Mucosa of stomach (tissue), 1 donor: ENCODE data around the gene CNOT3.

Experiments
- H3K27me3 ChIP-seq: one replicate; pipeline ENCODE4 v1.7.0; 2013; ENCODE audit warnings: mild to moderate bottlenecking, low read length; ENCODE audit not compliant: control insufficient read depth, insufficient read depth
- H3K36me3 ChIP-seq: one replicate; pipeline ENCODE4 v1.7.0; 2013; ENCODE audit warnings: low read length; ENCODE audit not compliant: control insufficient read depth, insufficient read depth
- H3K4me1 ChIP-seq: one replicate; pipeline ENCODE4 v1.7.0; 2013; ENCODE audit warnings: mild to moderate bottlenecking, low read length; ENCODE audit not compliant: control insufficient read depth, insufficient read depth
- H3K4me3 ChIP-seq: one replicate; pipeline ENCODE4 v1.7.0; 2013; ENCODE audit warnings: low read length
- H3K9ac ChIP-seq: one replicate; pipeline ENCODE4 v1.7.0; 2013; ENCODE audit warnings: mild to moderate bottlenecking, low read length, moderate library complexity
- H3K9me3 ChIP-seq: one replicate; pipeline ENCODE4 v1.7.0; 2013; ENCODE audit warnings: mild to moderate bottlenecking, low read length, moderate library complexity; ENCODE audit not compliant: control insufficient read depth
- donor health status: Pancreatic carcinoma.

The CNOT3 gene

DNA sequence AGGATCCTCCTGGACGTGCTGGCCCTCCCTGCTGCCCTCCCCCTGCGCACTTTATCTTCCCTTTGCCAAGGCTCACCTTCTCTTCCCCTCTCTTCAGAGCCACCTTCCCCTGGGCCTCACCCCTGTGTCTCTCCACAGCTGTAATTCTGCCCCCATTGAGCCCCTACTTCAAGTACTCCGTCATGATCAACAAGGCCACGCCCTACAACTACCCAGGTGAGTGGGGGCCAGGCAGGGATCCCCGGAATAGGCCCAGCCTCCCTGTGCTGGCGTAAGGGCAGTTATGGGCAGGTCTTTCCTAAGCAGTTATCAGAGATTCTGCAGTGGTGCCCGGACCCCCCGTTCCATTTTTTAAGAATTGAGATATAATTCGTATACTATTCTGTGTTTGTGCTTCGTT lies 31.8 kb upstream of the CNOT3 start:
- Histone ChIP-seq H3K4me3 (no peak overlapping the region), H3K36me3 (no peaks in the 10 kb centered on the region), H3K9me3 (no peaks in the 10 kb centered on the region), H3K9ac (no peak overlapping the region), H3K27me3 (no peaks in the 10 kb centered on the region), H3K4me1 (peaks cover 7% of the 10 kb centered on the region)

DNA sequence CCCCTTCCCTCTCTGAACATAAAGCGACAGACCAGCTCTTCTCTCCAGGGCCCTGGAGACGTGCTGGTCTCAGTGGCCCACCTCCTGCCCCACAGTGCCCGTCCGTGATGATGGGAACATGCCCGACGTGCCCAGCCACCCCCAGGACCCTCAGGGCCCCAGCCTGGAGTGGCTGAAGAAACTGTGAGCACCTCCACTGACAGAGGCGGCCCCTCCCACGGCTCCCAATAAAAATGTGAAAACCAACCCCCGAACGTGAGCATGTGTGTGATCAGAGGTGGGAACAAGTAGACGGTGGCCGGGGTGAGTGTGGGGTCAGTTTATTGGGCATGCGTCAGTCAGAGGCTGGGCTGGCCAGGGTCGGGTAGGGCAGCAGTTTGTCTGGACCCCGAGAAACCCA lies 30.8 kb upstream of the CNOT3 start:
- Histone ChIP-seq H3K4me1 (peaks cover 7% of the 10 kb centered on the region), H3K9ac (no peak overlapping the region), H3K9me3 (no peaks in the 10 kb centered on the region), H3K36me3 (no peaks in the 10 kb centered on the region), H3K4me3 (no peak overlapping the region), H3K27me3 (no peaks in the 10 kb centered on the region)

DNA sequence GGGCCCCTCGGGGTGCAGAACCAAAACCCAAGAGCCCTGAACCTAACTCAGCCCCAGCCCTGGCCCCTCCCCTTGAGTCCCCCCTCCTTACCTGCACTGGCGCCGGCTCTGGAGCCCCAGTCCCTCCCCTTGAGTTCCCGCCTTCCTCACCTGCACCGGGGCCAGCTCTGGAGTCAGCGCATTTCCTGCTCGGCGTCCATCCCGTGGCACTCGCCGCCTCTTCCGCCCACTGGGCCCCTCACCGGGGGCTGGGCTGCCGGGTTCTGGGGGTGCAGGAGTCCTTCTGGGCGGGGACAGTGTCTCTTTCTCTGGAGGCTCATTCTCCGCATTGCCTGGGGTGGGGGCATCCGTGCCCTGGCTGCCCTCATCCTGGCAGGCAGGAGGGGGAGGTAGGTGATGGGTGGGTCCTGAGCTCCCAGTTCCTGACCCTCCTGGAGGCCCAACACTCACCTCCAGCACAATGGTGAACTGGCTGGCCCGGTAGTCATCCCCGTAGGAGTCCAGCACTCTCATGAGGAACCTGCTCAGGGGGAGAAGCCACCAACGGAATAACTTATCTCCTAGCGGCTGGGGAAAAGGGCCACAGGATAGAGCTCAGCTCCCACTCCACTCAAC lies 29.6 kb upstream of the CNOT3 start:
- Histone ChIP-seq H3K4me3 (no peak overlapping the region), H3K36me3 (no peaks in the 10 kb centered on the region), H3K9ac (no peak overlapping the region), H3K4me1 (no peaks in the 10 kb centered on the region), H3K9me3 (no peaks in the 10 kb centered on the region), H3K27me3 (no peaks in the 10 kb centered on the region)

DNA sequence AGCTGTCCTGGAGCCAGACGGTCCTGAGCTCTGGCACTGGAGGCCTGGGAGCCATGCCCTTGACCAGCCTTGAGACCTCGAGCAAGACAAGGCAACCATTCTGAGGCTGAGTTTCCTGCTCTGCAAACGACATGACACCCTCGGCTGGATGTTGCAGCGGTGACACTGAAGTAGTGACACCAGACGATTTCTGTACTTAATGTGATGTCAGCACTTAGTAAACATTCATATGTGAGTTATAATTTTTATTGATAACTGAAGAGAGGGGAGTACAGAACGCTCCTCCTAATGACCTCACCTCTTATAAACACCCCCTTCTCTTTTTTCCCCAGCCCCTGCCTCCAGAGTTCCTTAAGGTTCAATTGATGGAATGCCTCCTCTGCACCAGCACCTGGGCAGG lies 29.1 kb upstream of the CNOT3 start:
- H3K36me3 ChIP-seq = no peaks in the 10 kb centered on the region
- no peaks in the 10 kb centered on the region for H3K27me3 ChIP-seq
- no peaks in the 10 kb centered on the region for H3K9me3 ChIP-seq
- H3K9ac ChIP-seq = no peak overlapping the region
- no peaks in the 10 kb centered on the region for H3K4me1 ChIP-seq
- no peak overlapping the region for H3K4me3 ChIP-seq

DNA sequence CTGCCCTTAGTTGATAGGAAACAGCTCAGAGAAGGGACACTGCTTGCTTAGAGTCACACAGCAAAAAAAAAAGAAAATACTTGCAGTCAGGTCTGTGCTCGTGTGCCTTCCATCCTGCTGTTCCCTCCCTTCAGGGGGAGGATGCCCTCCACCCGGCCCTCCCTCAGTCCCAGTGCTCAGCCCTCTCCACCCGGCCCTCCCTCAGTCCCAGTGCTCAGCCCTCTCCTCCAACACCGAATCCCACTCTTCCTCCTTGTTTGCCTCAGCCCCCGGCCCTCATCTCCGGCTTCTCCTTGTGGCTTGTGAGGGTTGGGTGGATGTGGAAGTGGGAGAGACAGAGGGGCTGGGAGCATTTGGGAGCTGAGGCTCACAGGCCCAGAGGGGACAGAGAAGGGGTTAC lies 27.9 kb upstream of the CNOT3 start:
- no peaks in the 10 kb centered on the region for H3K27me3 ChIP-seq
- no peaks in the 10 kb centered on the region for H3K36me3 ChIP-seq
- no peak overlapping the region for H3K4me3 ChIP-seq
- peaks cover 9% of the 10 kb centered on the region for H3K4me1 ChIP-seq
- H3K9ac ChIP-seq = no peak overlapping the region
- no peaks in the 10 kb centered on the region for H3K9me3 ChIP-seq

DNA sequence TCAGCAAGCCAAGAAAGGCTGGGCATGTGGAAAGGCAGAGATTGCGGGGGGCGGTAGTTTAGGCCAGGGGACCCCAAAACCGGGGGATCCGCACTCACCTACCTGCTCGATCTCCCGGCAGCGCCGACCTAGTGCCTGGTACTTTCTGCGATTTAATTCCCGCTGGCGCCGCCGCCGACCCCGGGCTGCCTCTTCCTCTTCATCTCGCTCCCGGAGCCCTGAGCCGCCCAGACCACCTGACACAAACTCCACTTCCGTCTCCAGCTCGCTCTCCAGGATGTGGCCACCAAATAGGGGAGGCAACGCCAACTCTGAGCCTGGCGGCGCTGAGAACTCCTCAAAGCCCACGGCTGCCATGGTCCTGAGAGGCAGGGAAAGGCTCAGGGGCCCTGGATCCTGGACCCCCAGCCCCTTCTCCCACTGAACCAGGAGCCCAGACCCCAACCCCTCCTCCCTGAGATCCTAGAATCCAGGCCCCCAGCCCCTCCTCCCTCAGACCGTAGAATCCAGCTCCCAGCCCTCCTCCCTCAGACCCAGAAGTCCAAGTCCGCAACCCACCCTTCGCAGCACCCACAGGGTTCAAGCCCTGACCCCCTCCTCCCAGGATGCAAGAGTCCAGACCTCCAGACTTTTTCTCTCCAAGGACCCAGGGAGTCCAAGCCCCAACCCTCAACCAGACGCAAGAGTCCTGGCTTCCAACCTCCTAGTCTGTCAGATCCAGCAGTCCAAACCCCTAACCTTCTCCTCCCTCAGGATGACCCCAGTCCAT lies 23.0 kb upstream of the CNOT3 start:
- H3K27me3 ChIP-seq = no peaks in the 10 kb centered on the region
- H3K4me3 ChIP-seq = peak overlapping the region; percentile 100
- no peaks in the 10 kb centered on the region for H3K36me3 ChIP-seq
- H3K9me3 ChIP-seq = no peaks in the 10 kb centered on the region
- H3K9ac ChIP-seq = peak overlapping the region; percentile 94
- peaks cover 9% of the 10 kb centered on the region for H3K4me1 ChIP-seq

DNA sequence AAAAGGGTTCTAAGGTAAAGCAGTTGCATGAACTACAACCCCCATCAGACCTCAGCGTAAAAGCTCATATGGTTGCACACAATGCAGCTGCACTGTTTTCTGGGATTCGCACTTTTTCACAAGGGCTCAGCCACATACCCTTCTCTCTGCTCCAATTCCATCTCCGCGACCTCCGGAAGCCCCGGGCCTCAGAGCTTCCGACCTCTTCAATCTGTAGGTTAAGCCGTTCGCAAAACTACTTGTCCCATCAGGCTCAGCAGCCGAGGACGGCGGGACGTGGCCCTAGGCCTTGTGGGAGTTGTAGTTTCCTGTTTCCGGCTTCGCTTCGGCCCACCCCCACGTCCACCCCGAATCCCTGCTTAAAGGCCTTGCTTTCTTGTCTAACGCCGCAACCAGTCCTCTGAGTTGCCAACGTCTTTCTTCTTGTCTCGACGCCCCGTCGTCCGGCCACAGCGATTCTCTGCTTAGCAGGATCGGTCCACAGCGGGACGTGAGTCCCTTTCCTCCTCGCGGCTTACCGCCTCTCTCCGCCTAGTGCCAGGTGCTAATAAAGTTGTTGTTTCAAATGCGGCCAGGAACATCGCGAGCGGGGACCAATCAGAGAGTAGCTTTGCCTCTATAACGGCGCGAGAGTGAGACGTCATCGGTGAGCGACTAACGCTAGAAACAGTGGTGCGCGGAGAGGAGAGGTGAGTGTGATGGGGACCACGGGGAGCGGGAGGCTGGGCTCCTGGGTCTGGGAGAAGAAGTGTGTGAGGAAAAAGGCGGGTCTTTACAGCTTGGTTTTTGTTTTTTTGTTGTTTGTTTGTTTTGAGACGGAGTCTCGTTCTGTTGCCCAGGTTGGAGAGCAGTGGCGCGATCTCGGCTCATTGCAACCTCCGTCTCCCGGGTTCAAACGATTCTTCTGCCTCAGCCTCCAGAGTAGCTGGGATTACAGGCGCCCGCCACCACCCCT lies 22.2 kb upstream of the CNOT3 start, which contains the start of the genes PRPF31 and TFPT:
Gene PRPF31 (plus strand): TSS at position 646 of the 955 bp plus-strand sequence. CDS start 2,525 bp downstream, outside the sequence.
Gene TFPT (minus strand): TSS at position 549 of the 955 bp plus-strand sequence. CDS start 388 bp downstream, at position 161.
- Histone ChIP-seq H3K4me1 (peaks cover 9% of the 10 kb centered on the region), H3K9me3 (no peaks in the 10 kb centered on the region), H3K4me3 (peak within 1 kb of the TSS; percentile 100), H3K36me3 (no peaks in the 10 kb centered on the region), H3K27me3 (no peaks in the 10 kb centered on the region), H3K9ac (peak within 1 kb of the TSS; percentile 94)

DNA sequence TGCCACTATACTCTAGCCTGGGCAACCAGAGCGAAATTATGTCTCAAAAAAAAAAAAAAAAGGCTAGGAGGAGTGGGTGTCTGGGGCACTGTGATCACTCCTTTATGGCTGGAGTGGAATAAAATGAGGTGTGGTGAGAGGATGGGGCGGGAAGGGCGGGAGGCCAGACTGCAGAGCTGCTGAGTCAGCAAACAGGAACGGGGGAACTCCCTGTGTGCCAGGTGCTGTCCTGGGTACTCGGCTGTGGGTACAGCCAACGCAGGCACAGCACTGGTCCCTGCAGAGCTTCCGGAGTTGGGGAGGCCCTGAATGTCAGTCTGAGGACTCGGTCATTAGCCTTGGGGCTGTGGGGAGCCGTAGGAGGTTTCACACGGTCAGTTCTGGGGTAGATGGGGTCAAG lies 16.3 kb upstream of the CNOT3 start:
- Histone ChIP-seq H3K9me3 (no peaks in the 10 kb centered on the region), H3K9ac (no peak overlapping the region), H3K4me1 (no peaks in the 10 kb centered on the region), H3K4me3 (no peak overlapping the region), H3K27me3 (no peaks in the 10 kb centered on the region), H3K36me3 (no peaks in the 10 kb centered on the region)

DNA sequence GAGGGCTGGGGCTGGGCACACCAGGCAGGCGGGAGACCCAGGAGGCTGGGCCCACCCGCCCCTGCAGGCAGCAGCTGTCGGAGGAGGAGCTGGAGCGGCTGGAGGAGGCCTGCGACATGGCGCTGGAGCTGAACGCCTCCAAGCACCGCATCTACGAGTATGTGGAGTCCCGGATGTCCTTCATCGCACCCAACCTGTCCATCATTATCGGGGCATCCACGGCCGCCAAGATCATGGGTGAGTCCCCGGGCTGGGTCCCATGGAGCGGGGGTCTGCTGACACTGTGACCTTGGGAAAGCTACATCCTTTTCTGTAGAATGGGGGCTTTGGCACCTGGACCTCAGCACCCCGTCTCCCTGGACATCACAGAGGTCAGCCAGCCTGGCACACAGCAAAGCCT lies 13.9 kb upstream of the CNOT3 start:
- H3K4me3 ChIP-seq = no peak overlapping the region
- H3K9ac ChIP-seq = no peak overlapping the region
- no peaks in the 10 kb centered on the region for H3K36me3 ChIP-seq
- no peaks in the 10 kb centered on the region for H3K9me3 ChIP-seq
- H3K4me1 ChIP-seq = no peaks in the 10 kb centered on the region
- H3K27me3 ChIP-seq = no peaks in the 10 kb centered on the region

DNA sequence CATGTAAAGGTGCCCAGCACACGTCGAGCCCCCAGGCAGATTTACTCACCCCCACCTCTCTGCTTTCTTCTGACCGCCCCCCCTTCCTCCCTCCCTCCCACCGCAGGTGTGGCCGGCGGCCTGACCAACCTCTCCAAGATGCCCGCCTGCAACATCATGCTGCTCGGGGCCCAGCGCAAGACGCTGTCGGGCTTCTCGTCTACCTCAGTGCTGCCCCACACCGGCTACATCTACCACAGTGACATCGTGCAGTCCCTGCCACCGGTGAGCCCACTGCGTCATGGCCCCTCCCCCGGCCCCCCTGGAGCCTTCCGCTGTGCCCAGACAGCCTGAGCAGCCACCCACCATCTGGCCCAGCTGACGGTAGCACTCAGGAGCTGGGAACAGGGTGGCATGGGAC lies 13.2 kb upstream of the CNOT3 start:
- Histone ChIP-seq H3K9me3 (no peaks in the 10 kb centered on the region), H3K9ac (no peak overlapping the region), H3K4me1 (no peaks in the 10 kb centered on the region), H3K27me3 (no peaks in the 10 kb centered on the region), H3K4me3 (no peak overlapping the region), H3K36me3 (no peaks in the 10 kb centered on the region)

DNA sequence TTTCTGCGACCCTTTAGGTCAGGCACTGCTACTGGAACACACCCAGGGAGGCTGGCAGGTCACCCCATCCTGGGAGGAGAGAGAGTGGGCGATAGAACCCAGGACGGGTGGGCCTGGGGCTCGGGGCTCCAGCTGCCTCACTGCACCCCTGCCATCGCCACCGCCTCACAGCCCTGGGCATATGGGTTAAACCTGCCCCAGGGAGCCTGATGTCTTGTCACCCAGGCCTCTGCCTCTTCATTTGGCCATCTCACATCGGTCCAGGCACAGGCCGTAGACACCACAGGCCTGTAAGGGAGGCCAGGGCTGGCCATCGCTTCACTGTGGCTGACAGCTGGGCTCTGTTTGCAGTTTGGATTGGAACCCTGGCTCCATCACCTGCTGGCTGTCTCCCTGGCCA lies 11.8 kb upstream of the CNOT3 start:
- H3K4me3 ChIP-seq = no peak overlapping the region
- H3K4me1 ChIP-seq = no peaks in the 10 kb centered on the region
- H3K9me3 ChIP-seq = no peaks in the 10 kb centered on the region
- H3K36me3 ChIP-seq = no peaks in the 10 kb centered on the region
- H3K9ac ChIP-seq = no peak overlapping the region
- no peaks in the 10 kb centered on the region for H3K27me3 ChIP-seq
